HepG2 (cell line): Measurements from ENCODE around the gene LOX. TPM values are rescaled to one million over a fixed set of nuclear protein-coding genes. Genes with fewer than 3 reads are reported as not detected.

Source experiments
- ELF3 ChIP-seq: IDR thresholded peaks from 2 replicates; pipeline ENCODE4 v1.6.1; 2016; ENCODE audit warnings: missing genetic modification reagents, missing compliant biosample characterization
- HNRNPLL ChIP-seq: fragments of 200-400 bp; formaldehyde crosslinking; IDR thresholded peaks from 2 replicates; pipeline ENCODE4 v1.6.1; 2017; ENCODE audit warnings: mild to moderate bottlenecking, low read depth, low read length; ENCODE audit not compliant: poor library complexity, severe bottlenecking
- LCORL ChIP-seq, 2 experiments: fragments of 450-650 bp in 1 of 2; sonication (generic) in 1 of 2; formaldehyde crosslinking in 1 of 2; IDR thresholded peaks; 2 replicates each; pipeline versions ENCODE4 v1.5.0 to v1.6.1; 2017 to 2020; ENCODE audit warnings: antibody characterized with exemption in 1 of 2, missing genetic modification reagents in 1 of 2
- SMAD3 ChIP-seq: sonication (generic); formaldehyde crosslinking; IDR thresholded peaks from 2 replicates; pipeline ENCODE4 v1.4.0; 2020; ENCODE audit warnings: missing genetic modification reagents
- SMYD3 ChIP-seq: sonication (generic); formaldehyde crosslinking; IDR thresholded peaks from 2 replicates; pipeline ENCODE4 v1.8.1; 2023; ENCODE audit warnings: mild to moderate bottlenecking, missing genetic modification reagents
- ZFY ChIP-seq: sonication (generic); formaldehyde crosslinking; IDR thresholded peaks from 2 replicates; pipeline ENCODE4 v1.4.0; 2020; ENCODE audit warnings: missing genetic modification reagents
- ZNF547 ChIP-seq: sonication (generic); formaldehyde crosslinking; IDR thresholded peaks from 2 replicates; pipeline ENCODE4 v1.5.1; 2020; ENCODE audit warnings: mild to moderate bottlenecking, missing genetic modification reagents
- polyA plus RNA-seq, 8 experiments: library from polyadenylated mRNA; depleted of rRNA in 3 of 8; stranded (reverse) in 7 of 8; unstranded in 1 of 8; fragments of >200 nt; fragmentation: Illumina TruSeq in 4 of 8; extraction: Trizol in 4 of 8; gene quantifications; 2 replicates each; pipeline versions ENCODE4 v1.2.1 to v1.2.3, GENCODE V29; 2011 to 2016; ENCODE audit warnings: low read depth in 4 of 8, missing spikeins in 1 of 8, mixed read lengths in 1 of 8; ENCODE audit not compliant: insufficient read depth in 1 of 8
- total RNA-seq, 5 experiments: library from RNA; depleted of rRNA; stranded (reverse); fragments of >200 nt; fragmentation: Illumina TruSeq; extraction: Trizol; gene quantifications; 2 replicates each; pipeline ENCODE4 v1.2.3, GENCODE V29; 2016; ENCODE audit warnings: low read depth in 1 of 5
- TF ChIP-seq, protein P1 (sequence below): sonication (generic); formaldehyde crosslinking; conservative IDR thresholded peaks from 2 replicates; pipeline ENCODE4 v1.8.0; 2022; ENCODE audit warnings: mild to moderate bottlenecking, moderate library complexity, missing genetic modification reagents
- TF ChIP-seq, protein P2 (sequence below): sonication (generic); formaldehyde crosslinking; IDR thresholded peaks from 2 replicates; pipeline ENCODE4 v1.4.0; 2020; ENCODE audit warnings: missing genetic modification reagents; ENCODE audit errors: not compliant biosample characterization
- TF ChIP-seq, protein P3 (sequence below): sonication (generic); formaldehyde crosslinking; IDR thresholded peaks from 2 replicates; pipeline ENCODE4 v1.4.0; 2020; ENCODE audit warnings: missing genetic modification reagents
- TF ChIP-seq, protein P4 (sequence below): sonication (generic); formaldehyde crosslinking; IDR thresholded peaks from 2 replicates; pipeline ENCODE4 v1.5.0; 2020; ENCODE audit warnings: missing genetic modification reagents
- TF ChIP-seq, protein P5 (sequence below): sonication (generic); formaldehyde crosslinking; IDR thresholded peaks from 2 replicates; pipeline ENCODE4 v1.5.0; 2020; ENCODE audit warnings: missing genetic modification reagents
- TF ChIP-seq, protein P6 (sequence below): sonication (generic); formaldehyde crosslinking; IDR thresholded peaks from 2 replicates; pipeline ENCODE4 v1.5.1; 2020; ENCODE audit warnings: missing genetic modification reagents, mild to moderate bottlenecking, borderline replicate concordance
- TF ChIP-seq, protein P7 (sequence below): sonication (generic); formaldehyde crosslinking; IDR thresholded peaks from 2 replicates; pipeline ENCODE4 v1.5.0; 2020; ENCODE audit warnings: mild to moderate bottlenecking, missing genetic modification reagents, borderline replicate concordance
- TF ChIP-seq, protein P8 (sequence below): sonication (generic); formaldehyde crosslinking; IDR thresholded peaks from 2 replicates; pipeline ENCODE4 v1.4.0; 2020; ENCODE audit warnings: mild to moderate bottlenecking, missing genetic modification reagents

The LOX gene
- total and polyA plus RNA-seq, 2 of the 13 experiments (the other 11 are each of a cell fraction or from before 2014, with no cell fraction given) = 0.73 to 173 TPM

DNA sequence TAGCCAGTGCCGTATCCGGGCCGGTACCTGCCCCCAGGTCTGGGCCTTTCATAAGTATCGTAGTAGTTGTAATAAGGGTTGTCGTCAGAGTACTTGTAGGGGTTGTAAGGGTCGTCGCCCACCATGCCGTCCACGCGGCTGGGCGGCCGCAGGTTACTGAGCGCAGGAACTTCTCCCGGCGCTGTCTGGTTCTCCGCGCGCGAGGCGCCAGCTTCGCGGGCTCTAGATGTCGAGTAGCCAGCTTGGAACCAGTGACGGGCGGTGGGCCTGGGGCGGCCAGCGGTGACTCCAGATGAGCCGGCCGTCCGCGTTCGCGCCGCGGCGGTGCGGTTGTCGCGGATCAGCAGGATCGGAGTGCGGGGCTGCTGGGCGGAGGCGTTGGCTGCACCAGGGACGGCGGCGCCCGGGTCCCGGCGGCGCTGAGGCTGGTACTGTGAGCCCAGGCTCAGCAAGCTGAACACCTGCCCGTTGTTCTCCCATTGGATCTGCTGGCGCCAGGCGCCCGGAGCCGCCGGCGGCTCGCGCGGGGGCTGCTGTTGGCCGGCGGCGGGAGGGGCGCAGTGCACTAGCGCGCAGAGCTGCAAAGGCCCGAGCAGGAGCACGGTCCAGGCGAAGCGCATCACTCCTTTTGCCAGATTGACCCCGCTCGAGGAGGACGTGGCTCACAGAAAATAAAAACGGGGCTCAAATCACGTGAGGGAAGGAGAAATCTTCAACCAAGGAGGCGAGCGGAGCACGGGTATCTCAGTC is 518 bp downstream of the LOX start (continued):
- TF ChIP-seq, protein P1, sequence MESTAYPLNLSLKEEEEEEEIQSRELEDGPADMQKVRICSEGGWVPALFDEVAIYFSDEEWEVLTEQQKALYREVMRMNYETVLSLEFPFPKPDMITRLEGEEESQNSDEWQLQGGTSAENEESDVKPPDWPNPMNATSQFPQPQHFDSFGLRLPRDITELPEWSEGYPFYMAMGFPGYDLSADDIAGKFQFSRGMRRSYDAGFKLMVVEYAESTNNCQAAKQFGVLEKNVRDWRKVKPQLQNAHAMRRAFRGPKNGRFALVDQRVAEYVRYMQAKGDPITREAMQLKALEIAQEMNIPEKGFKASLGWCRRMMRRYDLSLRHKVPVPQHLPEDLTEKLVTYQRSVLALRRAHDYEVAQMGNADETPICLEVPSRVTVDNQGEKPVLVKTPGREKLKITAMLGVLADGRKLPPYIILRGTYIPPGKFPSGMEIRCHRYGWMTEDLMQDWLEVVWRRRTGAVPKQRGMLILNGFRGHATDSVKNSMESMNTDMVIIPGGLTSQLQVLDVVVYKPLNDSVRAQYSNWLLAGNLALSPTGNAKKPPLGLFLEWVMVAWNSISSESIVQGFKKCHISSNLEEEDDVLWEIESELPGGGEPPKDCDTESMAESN (CRISPR knock-in tag) = 0 out of 2 replicates have a peak, but pooled peaks have one; percentile 33
- TF ChIP-seq HNRNPLL (peak; percentile 32), ELF3 (CRISPR knock-in tag) (no peak), LCORL (IDR thresholded peaks at IDR 0.05) (no peak), LCORL (CRISPR knock-in tag; IDR thresholded peaks at IDR 0.05) (peak; percentile 45; the same call in 1 of the 2 replicates), SMAD3 (CRISPR knock-in tag) (no peak), ZNF547 (CRISPR knock-in tag) (0 out of 2 replicates have a peak, but pooled peaks have one; percentile 9), SMYD3 (CRISPR knock-in tag) (no peak), ZFY (CRISPR knock-in tag) (peak; percentile 54; the same call in 1 of the 2 replicates)
- TF ChIP-seq, protein P2, sequence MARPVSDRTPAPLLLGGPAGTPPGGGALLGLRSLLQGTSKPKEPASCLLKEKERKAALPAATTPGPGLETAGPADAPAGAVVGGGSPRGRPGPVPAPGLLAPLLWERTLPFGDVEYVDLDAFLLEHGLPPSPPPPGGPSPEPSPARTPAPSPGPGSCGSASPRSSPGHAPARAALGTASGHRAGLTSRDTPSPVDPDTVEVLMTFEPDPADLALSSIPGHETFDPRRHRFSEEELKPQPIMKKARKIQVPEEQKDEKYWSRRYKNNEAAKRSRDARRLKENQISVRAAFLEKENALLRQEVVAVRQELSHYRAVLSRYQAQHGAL (CRISPR knock-in tag) = peak; percentile 10
- TF ChIP-seq, protein P3, sequence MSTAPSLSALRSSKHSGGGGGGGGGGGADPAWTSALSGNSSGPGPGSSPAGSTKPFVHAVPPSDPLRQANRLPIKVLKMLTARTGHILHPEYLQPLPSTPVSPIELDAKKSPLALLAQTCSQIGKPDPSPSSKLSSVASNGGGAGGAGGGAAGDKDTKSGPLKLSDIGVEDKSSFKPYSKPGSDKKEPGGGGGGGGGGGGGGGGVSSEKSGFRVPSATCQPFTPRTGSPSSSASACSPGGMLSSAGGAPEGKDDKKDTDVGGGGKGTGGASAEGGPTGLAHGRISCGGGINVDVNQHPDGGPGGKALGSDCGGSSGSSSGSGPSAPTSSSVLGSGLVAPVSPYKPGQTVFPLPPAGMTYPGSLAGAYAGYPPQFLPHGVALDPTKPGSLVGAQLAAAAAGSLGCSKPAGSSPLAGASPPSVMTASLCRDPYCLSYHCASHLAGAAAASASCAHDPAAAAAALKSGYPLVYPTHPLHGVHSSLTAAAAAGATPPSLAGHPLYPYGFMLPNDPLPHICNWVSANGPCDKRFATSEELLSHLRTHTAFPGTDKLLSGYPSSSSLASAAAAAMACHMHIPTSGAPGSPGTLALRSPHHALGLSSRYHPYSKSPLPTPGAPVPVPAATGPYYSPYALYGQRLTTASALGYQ (CRISPR knock-in tag) = no peak
- TF ChIP-seq, protein P4, sequence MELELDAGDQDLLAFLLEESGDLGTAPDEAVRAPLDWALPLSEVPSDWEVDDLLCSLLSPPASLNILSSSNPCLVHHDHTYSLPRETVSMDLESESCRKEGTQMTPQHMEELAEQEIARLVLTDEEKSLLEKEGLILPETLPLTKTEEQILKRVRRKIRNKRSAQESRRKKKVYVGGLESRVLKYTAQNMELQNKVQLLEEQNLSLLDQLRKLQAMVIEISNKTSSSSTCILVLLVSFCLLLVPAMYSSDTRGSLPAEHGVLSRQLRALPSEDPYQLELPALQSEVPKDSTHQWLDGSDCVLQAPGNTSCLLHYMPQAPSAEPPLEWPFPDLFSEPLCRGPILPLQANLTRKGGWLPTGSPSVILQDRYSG (CRISPR knock-in tag) = no peak
- TF ChIP-seq, protein P5, sequence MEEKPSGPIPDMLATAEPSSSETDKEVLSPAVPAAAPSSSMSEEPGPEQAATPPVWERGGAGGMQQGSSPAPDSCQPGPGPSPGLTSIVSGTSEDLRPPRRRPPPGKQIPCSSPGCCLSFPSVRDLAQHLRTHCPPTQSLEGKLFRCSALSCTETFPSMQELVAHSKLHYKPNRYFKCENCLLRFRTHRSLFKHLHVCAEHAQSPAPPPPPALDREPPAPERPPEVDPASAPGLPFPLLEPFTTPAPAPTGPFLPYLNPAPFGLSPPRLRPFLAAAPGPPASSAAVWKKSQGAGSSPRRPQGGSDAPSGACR (CRISPR knock-in tag) = no peak
- TF ChIP-seq, protein P6, sequence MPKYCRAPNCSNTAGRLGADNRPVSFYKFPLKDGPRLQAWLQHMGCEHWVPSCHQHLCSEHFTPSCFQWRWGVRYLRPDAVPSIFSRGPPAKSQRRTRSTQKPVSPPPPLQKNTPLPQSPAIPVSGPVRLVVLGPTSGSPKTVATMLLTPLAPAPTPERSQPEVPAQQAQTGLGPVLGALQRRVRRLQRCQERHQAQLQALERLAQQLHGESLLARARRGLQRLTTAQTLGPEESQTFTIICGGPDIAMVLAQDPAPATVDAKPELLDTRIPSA = 0 out of 2 replicates have a peak, but pooled peaks have one; percentile 50
- TF ChIP-seq, protein P7, sequence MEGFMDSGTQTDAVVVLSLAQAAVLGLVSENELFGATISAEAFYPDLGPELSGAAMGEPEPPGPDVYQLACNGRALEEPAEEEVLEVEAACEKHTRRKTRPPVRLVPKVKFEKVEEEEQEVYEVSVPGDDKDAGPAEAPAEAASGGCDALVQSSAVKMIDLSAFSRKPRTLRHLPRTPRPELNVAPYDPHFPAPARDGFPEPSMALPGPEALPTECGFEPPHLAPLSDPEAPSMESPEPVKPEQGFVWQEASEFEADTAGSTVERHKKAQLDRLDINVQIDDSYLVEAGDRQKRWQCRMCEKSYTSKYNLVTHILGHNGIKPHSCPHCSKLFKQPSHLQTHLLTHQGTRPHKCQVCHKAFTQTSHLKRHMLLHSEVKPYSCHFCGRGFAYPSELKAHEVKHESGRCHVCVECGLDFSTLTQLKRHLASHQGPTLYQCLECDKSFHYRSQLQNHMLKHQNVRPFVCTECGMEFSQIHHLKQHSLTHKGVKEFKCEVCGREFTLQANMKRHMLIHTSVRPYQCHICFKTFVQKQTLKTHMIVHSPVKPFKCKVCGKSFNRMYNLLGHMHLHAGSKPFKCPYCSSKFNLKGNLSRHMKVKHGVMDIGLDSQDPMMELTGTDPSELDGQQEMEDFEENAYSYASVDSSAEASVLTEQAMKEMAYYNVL (CRISPR knock-in tag) = 0 out of 2 replicates have a peak, but pooled peaks have one; percentile 5
- TF ChIP-seq, protein P8, sequence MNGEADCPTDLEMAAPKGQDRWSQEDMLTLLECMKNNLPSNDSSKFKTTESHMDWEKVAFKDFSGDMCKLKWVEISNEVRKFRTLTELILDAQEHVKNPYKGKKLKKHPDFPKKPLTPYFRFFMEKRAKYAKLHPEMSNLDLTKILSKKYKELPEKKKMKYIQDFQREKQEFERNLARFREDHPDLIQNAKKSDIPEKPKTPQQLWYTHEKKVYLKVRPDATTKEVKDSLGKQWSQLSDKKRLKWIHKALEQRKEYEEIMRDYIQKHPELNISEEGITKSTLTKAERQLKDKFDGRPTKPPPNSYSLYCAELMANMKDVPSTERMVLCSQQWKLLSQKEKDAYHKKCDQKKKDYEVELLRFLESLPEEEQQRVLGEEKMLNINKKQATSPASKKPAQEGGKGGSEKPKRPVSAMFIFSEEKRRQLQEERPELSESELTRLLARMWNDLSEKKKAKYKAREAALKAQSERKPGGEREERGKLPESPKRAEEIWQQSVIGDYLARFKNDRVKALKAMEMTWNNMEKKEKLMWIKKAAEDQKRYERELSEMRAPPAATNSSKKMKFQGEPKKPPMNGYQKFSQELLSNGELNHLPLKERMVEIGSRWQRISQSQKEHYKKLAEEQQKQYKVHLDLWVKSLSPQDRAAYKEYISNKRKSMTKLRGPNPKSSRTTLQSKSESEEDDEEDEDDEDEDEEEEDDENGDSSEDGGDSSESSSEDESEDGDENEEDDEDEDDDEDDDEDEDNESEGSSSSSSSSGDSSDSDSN = peak; percentile 66
